GM18907 (cell line): ENCODE results near the gene CEP152.

Source experiments
- ATAC-seq: cut with Tn5 transposase; IDR thresholded peaks from one replicate; pipeline ENCODE4 v1.9.1; 2021; ENCODE audit warnings: mild to moderate bottlenecking, moderate library complexity; ENCODE audit not compliant: unreplicated experiment

The CEP152 gene

GRCh38 chr15:48775546-48775945 lies 35.3 kb downstream of the CEP152 start:
- no peak for ATAC-seq

DNA sequence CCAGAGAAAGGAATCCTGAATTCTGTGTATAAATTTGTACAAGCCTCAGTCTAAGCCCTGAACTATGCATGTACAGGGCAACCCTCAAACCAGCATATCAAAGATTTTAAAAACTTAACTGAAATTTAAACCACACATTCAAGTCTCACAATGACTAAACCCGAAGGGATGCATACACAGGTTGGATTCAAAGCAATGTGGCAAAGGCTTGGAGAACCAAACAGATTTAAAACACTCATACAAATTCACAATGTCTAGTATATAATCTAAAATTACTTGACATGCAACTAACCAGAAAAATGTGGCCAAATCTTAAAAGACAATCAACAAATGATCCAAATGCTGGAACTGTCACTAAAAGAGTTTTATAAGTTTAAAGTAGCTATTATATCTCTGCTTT lies 36.4 kb downstream of the CEP152 start:
- no peak for ATAC-seq

GRCh38 chr15:48766196-48766595 lies 44.7 kb downstream of the CEP152 start:
- ATAC-seq = no peak

GRCh38 chr15:48765022-48765421 lies 45.8 kb downstream of the CEP152 start:
- ATAC-seq = no peak

DNA sequence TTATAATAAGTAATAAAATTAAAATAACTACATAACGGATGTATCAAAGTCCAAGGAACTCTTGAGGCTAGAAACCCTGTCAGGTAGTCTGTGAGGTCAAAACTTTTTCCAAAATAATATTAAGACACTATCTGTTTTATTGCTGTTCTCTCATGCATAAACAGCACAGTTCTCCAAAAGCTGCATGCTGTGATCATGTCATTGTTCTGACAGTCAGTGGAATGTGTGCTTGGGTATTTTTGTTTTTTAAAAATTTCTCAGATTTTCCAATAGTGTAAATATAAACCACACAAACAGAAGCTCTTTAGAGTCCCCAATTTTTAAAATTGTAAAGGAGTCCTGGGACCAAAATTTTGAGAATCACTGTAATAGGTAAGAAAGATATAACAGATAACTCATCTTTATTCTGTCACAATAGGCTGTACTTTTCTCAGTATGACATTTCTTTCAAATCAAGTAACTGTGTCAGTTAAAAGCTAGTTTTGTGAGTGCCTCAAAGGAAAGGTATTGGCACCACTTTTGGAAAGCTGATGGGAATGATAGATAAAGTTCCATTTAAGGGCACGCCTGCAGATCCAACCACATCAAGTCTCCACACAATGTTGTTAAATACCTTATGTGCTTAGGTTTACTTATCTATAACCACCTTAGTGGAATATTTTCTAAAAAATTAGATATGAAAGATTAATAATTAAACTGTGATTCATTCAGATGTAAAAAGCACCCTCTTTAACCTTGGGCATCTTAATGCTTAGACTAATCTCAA lies 49.3 kb downstream of the CEP152 start:
- no peak for ATAC-seq

DNA sequence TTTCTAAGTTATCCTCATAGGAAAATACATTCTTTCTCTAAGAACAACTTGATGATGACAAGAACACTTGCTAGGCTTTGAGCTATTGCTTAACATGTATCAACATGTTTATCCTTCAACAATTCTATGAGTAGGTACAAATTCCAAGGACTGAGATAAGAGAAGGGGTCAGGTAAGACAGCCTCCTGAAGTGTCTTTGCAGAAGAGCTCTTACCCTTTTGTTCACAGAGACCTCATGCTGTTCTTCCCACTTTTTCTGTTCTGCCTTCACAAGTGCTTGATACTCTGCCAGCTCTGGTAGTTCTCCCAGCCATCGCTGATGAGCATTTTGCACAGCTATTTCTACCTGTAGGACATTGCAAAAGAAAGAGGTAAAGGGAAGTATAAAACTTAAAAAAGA lies 50.9 kb downstream of the CEP152 start:
- no peak for ATAC-seq

DNA sequence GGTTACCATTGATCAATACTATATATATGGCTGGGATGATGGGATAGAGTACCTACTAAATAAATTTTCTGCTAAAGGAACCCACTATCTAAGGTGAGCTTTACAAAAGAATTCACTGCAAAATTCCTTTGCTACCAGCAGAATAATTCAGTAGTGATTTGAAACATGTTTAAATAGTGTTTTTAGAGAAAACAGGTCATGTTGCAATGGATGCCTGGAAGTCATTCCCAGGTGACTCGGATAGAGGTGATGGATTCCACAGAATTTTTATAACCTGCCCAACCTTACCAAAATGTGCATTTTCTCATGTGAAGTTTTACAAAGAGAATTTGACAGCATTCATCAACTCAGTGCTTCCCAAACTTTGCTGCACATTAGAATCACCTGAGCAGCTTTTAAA lies 53.2 kb downstream of the CEP152 start:
- ATAC-seq = no peak

DNA sequence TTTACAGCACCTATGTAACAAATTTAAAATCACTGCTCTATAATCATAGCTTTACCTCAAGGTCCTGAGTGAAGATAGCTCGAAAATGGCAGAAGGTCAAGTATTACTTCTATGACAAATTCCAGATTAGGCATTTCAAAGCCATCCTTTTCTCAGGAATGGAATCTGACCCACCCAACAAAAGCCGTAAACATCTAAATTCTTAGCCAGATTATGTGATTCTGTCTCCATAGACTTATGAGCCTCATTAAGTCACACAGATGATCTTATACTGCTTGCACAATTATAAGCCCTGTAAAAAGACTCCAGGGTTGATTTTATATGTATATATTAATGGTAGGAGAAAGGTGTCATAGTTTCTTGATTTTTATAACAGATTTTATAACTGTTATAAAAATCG lies 56.9 kb downstream of the CEP152 start:
- no peak for ATAC-seq

DNA sequence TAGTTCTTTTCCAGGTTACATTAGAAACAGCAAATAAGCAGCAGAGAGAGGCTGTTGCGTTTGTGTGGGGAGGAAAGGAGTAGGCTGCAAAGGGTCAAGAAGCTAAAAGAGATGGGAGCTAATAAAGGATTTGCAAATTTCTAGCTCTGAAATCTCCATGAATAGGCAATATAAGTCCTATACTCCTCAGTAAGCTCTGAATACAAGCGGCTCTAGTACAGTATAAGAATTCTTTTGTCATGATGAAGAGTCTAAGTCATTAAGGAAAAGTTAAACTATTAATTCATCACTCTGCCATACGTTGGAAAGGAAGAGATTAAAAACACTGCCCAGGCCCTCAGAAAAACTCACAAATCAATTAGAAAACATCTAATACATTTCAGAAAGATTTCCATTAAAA lies 59.3 kb downstream of the CEP152 start:
- ATAC-seq = no peak

GRCh38 chr15:48748535-48748934 lies 62.3 kb downstream of the CEP152 start:
- ATAC-seq = no peak

DNA sequence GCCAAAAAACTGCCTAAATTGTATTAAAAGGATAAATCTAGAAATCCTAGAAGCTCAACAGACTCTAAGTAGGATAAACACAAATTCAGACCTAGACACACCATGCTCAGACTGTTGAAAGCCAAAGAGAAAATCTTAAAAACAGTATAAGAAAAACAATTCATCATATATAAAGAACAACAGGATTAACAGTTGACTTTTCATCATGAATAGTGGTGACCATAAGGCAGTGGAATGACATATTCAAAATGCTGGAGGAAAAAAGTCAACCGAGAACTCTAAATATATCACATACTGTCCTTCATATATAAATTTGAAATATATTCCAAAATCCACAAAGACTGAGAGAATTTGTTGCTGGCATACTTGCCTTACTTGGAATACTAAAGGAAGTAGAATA lies 77.3 kb downstream of the CEP152 start:
- no peak for ATAC-seq

DNA sequence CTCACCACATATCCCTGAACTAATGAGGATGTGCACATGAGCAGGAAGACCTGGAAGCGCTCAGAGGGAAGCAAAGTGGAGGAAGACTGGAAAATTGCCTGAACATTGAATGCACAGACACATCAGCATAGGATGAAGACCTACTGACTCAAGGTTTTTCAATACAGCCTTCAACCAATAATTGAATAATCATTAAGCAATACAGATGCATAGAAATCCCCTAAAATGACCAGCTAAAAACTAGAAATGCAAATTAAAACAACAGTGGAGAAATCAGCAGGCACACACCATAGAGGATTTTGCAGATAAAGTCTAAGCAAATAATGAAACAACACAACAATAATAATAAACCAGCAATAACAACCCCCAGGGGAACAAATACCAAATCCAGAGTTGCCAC lies 80.4 kb downstream of the CEP152 start:
- peak; percentile 81 for ATAC-seq

GRCh38 chr15:48723969-48724368 lies 86.9 kb downstream of the CEP152 start:
- ATAC-seq = no peak

- no peak for ATAC-seq
Observed at GRCh38 chr15:48722764-48723661, 87.9 kb downstream of the CEP152 start.

GRCh38 chr15:48721061-48721810 lies 89.6 kb downstream of the CEP152 start:
- no peak for ATAC-seq

DNA sequence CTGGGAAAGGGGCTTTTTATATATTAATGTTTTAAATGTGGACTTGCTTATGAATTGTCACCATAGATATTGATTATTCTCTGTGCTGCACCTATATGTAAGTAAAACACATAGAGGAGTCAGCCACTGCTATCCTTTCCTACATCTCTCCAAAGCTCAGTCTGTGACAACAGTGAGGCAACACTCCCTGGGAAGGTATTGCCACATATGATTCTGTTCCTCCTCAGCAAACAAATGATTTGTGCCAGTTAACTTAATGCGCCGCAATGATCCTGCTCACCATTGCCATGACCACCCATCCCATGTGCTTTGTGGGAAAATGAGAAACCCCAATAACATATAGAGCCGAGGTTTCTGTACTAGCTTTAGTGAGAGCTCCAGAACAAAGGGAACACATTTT lies 90.2 kb downstream of the CEP152 start:
- no peak for ATAC-seq

GRCh38 chr15:48719668-48720067 lies 91.2 kb downstream of the CEP152 start:
- no peak for ATAC-seq

DNA sequence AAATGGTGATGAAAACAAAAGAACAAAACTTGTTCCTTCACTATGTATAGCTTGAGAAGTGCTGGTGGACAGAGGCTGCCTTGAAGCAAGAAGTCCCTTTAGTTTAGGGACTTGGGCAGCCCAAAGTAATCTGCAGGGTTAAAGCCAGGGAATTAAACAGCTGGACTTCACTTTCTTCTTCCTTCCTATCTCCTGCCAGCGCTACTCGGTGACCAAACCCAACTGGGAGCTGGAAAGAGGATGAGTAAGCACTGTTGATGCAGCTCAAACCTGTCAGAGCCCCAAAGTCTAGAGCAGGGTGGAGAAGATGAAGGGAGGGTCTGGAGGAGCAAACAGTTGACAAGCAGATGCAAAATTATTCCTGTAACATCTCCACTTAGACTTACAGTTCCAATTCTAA lies 92.2 kb downstream of the CEP152 start:
- ATAC-seq = no peak

DNA sequence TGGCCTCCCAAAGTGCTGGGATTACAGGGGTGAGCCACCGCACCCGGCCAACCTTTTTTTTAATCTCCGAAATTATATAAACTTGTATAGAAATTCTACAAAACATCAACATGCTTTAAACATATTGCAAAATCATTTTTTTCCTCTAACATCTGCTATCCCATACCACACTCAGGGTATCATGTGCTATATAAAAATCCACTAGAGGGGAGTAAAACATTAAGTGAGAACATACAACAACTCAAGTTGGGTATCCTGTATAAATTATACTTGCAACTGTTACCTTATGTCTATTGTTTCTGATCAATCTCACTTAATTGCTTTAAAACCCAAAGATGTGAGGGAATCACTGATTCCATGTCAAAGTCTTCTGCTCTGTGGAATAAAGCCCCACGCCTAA lies 93.4 kb downstream of the CEP152 start:
- no peak for ATAC-seq

DNA sequence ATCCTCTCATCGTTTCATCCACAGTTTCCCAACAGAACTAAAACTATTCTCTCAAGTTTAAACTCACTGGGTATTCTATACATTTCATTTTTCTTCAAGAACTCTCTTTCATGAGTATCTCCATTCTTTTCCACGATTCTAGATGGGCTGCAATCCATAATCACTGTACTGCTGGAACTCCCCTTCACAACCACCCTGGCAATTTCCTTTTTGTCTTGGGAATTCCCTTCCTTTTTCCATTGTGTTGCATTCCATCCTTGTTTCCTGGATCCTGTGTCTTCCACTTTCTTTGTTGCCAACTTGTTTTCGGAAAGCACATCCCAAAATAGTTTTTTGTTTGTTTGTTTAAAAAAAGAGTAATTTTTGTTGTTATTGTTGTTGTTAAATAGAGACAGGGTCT lies 98.3 kb downstream of the CEP152 start:
- ATAC-seq = no peak

DNA sequence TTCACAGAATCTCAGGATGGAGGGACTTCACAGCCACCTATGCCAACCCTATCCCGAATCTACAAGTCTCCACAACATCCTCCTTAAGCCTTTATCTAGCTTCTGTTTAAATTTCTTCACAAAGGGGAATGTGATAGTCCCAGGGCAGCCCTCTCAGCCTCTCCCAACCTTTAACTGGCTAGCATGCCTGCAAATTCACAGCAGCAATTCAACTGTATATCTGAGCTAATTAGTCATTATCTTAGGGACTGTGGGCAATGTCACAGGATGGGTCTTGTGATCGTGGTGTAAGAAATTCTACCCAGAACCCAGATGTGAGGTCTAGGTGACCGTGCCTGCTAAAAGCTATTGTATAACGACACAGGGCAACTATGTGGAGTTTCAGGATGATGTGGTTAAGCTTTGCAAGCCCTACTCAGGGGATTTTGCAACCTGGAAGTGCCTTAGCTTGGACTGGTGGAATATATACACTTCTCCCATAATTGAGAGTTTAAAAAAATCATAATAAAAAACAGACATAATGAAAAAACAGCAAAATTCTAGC lies 99.8 kb downstream of the CEP152 start:
- ATAC-seq = no peak
